Osteocyte (in vitro differentiated cells): ENCODE data around the gene MMP28. TPM values are rescaled to one million over a fixed set of nuclear protein-coding genes. Genes with fewer than 3 reads are reported as not detected.
"Not testable (repeated sequence)": the region's sequence is repeated elsewhere in the genome, so short reads cannot be mapped to it uniquely, and the experiment has no call there.

Experiments used
- DNase-seq: peaks from one replicate; pipeline ENCODE4 v3.0.0; 2021; ENCODE audit warnings: mixed read lengths; ENCODE audit not compliant: unreplicated experiment; ENCODE audit errors: extremely low spot score
- H3K27ac Mint-ChIP-seq: one replicate; pipeline ENCODE4 v1.8.0; 2021; ENCODE audit warnings: mild to moderate bottlenecking, mixed read lengths; ENCODE audit not compliant: unreplicated experiment
- H3K27me3 Mint-ChIP-seq: one replicate; pipeline ENCODE4 v1.8.0; 2021; ENCODE audit warnings: mixed read lengths; ENCODE audit not compliant: unreplicated experiment
- H3K36me3 Mint-ChIP-seq: one replicate; pipeline ENCODE4 v1.8.0; 2021; ENCODE audit warnings: mixed read lengths; ENCODE audit not compliant: unreplicated experiment
- H3K4me1 Mint-ChIP-seq: one replicate; pipeline ENCODE4 v1.8.0; 2021; ENCODE audit warnings: mixed read lengths; ENCODE audit not compliant: unreplicated experiment
- H3K4me3 Mint-ChIP-seq: one replicate; pipeline ENCODE4 v1.8.0; 2021; ENCODE audit warnings: mild to moderate bottlenecking, moderate library complexity, mixed read lengths; ENCODE audit not compliant: unreplicated experiment
- H3K9me3 Mint-ChIP-seq: one replicate; pipeline ENCODE4 v1.8.0; 2021; ENCODE audit warnings: mixed read lengths; ENCODE audit not compliant: unreplicated experiment
- CTCF ChIP-seq: fragments of 200-600 bp; sonication (generic); IDR thresholded peaks from 2 replicates; pipeline ENCODE4 v1.5.0; 2021; ENCODE audit warnings: antibody characterized with exemption, mild to moderate bottlenecking, moderate library complexity
- total RNA-seq: library from RNA; stranded (reverse); gene quantifications from 2 replicates; pipeline ENCODE4 v1.2.1, GENCODE V29; 2021

Gene MMP28
- total RNA-seq, 1 donor from 2014 or later: 0.75 TPM

DNA sequence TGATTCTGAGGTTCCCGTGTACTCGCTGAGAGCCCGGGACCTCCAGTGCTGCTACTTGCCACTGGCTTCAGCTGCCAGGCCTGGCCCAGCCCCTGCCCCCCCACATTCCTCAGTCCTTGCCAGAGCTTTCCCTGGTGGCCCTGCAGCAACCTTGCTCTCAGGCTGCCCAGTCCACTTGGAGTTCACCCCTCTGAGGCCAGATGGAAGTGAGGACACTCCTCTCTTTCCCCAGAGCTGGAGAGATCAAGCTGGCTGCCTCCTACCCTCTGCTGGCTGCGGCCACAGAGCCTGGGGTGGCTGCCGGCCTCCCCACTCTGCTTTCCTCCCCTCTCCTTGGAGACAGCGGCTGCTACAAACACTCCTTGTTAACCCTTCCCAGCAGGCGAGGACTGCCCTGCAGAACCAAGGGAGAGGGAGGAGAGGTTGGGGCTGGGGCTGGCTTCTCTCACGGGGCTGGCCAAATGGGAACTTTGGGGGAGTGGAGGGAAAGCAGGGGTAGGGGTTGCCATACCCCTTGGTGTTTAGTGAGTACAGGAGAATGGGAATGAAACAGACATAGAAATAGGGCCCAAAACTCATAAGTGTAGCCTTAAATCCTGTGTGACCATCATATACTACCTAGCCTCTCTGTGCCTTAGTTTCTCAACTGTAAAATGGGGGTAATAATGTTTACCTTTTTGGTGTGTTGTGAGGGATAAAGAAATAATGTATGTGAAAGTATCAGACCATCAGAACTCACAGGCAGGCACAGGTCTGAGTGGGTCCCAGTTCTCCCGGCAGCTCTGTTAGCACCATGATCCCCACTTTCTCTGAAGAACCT is 42.3 kb downstream of the MMP28 start, which contains the start of gene GAS2L2:
TSS of gene GAS2L2 (minus strand) at position 295 of the 820 bp plus-strand sequence. CDS start 389 bp downstream, outside the sequence.
- Mint-ChIP-seq H3K27me3 (peaks cover 32% of the 10 kb centered on the region), H3K4me1 (peaks cover 7% of the 10 kb centered on the region), H3K9me3 (no peaks in the 10 kb centered on the region), H3K36me3 (no peaks in the 10 kb centered on the region), H3K27ac (no peak within 1 kb of the TSS), H3K4me3 (no peak within 1 kb of the TSS)
- no peak for DNase-seq
- no peak for TF ChIP-seq CTCF

DNA sequence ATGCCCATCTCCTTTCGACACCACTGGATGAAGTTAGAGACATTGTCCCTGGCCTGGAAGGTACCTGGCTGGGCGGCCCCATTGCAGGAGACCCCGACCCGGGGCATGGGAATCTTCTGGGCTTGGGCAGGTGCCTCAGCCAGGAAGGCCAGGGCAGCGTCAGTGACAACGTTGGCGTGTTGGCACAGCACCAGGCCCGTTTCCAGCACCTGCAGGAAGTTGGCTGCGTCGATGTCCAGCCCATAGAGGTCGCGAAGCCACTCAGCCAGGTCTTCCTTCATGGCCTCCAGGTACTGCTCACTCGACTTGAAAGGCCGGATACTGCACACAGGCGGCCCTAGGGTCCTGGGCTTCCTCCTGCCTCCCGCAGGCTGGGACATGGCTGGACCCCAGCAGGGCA is 43.0 kb downstream of the MMP28 start:
- no peak for TF ChIP-seq CTCF
- Mint-ChIP-seq H3K36me3 (no peaks in the 10 kb centered on the region), H3K27ac (no peak overlapping the region), H3K4me3 (no peak overlapping the region), H3K27me3 (peaks cover 32% of the 10 kb centered on the region), H3K9me3 (no peaks in the 10 kb centered on the region), H3K4me1 (peaks cover 7% of the 10 kb centered on the region)
- DNase-seq: no peak

GRCh38 chr17:35751541-35751940 is 43.9 kb downstream of the MMP28 start:
- DNase-seq, H3K4me3 Mint-ChIP-seq, H3K27ac Mint-ChIP-seq, H3K4me1 Mint-ChIP-seq, H3K36me3 Mint-ChIP-seq, H3K9me3 Mint-ChIP-seq: not testable (repeated sequence)
- peaks cover 32% of the 10 kb centered on the region for H3K27me3 Mint-ChIP-seq

GRCh38 chr17:35750526-35751395 is 44.7 kb downstream of the MMP28 start:
- no peak for DNase-seq
- Mint-ChIP-seq H3K27me3 (peaks cover 32% of the 10 kb centered on the region), H3K4me1 (peaks cover 7% of the 10 kb centered on the region), H3K27ac (no peak overlapping the region), H3K9me3 (no peaks in the 10 kb centered on the region), H3K36me3 (no peaks in the 10 kb centered on the region), H3K4me3 (peak overlapping the region; percentile 38)
- TF ChIP-seq CTCF: no peak

- Mint-ChIP-seq H3K27me3 (peaks cover 29% of the 10 kb centered on the region), H3K36me3 (no peaks in the 10 kb centered on the region), H3K27ac (no peak overlapping the region), H3K9me3 (no peaks in the 10 kb centered on the region), H3K4me1 (peaks cover 7% of the 10 kb centered on the region), H3K4me3 (no peak overlapping the region)
- DNase-seq: no peak
- TF ChIP-seq CTCF: no peak
These were observed 45.7 kb downstream of the MMP28 start for GRCh38 chr17:35749560-35750412.
